Rectal smooth muscle tissue (tissue), 1 donor: ENCODE data around the gene KHDRBS2.

Experiments used
- H3K27ac ChIP-seq: one replicate; pipeline ENCODE4 v1.7.0; 2013; ENCODE audit warnings: low read depth, low read length, inconsistent platforms
- H3K27me3 ChIP-seq: one replicate; pipeline ENCODE4 v1.7.0; 2013; ENCODE audit warnings: low read length; ENCODE audit not compliant: control insufficient read depth, insufficient read depth
- H3K36me3 ChIP-seq: one replicate; pipeline ENCODE4 v1.7.0; 2013; ENCODE audit warnings: low read length; ENCODE audit not compliant: control insufficient read depth, insufficient read depth
- H3K4me1 ChIP-seq: one replicate; pipeline ENCODE4 v1.7.0; 2013; ENCODE audit warnings: low read length; ENCODE audit not compliant: control insufficient read depth, insufficient read depth
- H3K4me3 ChIP-seq: one replicate; pipeline ENCODE4 v1.7.0; 2013; ENCODE audit warnings: low read length
- H3K9ac ChIP-seq: one replicate; pipeline ENCODE4 v1.7.0; 2013; ENCODE audit warnings: low read length

Gene KHDRBS2

GRCh38 chr6:61959196-61959595, 326.8 kb downstream of the KHDRBS2 start:
- Histone ChIP-seq H3K4me3 (no peak overlapping the region), H3K9ac (no peak overlapping the region), H3K27ac (no peak overlapping the region), H3K36me3 (no peaks in the 10 kb centered on the region), H3K4me1 (no peaks in the 10 kb centered on the region), H3K27me3 (no peaks in the 10 kb centered on the region)

DNA sequence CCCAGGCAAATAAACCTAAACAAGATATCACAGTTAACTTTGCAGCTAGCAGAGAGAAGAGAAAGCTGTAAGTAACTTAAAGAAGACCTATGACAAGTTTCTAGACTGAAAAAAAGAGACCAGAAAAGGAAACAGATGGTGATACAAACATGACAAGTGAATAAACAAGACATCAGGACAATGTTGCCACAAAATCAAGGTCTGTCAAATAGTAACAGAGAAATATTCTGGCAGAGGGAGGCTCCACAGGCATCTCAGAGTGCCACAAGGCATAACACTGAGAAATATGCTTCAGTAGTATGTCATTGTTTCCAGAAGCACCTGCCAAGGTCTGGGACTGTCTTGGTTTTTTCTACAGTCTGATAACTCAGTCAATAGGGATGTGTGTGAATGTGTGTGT, 332.2 kb downstream of the KHDRBS2 start:
- Histone ChIP-seq H3K27ac (no peak overlapping the region), H3K4me3 (no peak overlapping the region), H3K36me3 (no peaks in the 10 kb centered on the region), H3K27me3 (no peaks in the 10 kb centered on the region), H3K9ac (no peak overlapping the region), H3K4me1 (no peaks in the 10 kb centered on the region)

- Histone ChIP-seq H3K4me1 (no peaks in the 10 kb centered on the region), H3K36me3 (no peaks in the 10 kb centered on the region), H3K27me3 (no peaks in the 10 kb centered on the region), H3K27ac (no peak overlapping the region), H3K9ac (no peak overlapping the region), H3K4me3 (no peak overlapping the region)
These were observed 334.4 kb downstream of the KHDRBS2 start for GRCh38 chr6:61951586-61951985.

- no peaks in the 10 kb centered on the region for H3K4me1 ChIP-seq
- no peaks in the 10 kb centered on the region for H3K27me3 ChIP-seq
- H3K4me3 ChIP-seq: no peak overlapping the region
- H3K36me3 ChIP-seq: no peaks in the 10 kb centered on the region
- no peak overlapping the region for H3K9ac ChIP-seq
- H3K27ac ChIP-seq: no peak overlapping the region
These were observed 335.2 kb downstream of the KHDRBS2 start for GRCh38 chr6:61950811-61951210.

DNA sequence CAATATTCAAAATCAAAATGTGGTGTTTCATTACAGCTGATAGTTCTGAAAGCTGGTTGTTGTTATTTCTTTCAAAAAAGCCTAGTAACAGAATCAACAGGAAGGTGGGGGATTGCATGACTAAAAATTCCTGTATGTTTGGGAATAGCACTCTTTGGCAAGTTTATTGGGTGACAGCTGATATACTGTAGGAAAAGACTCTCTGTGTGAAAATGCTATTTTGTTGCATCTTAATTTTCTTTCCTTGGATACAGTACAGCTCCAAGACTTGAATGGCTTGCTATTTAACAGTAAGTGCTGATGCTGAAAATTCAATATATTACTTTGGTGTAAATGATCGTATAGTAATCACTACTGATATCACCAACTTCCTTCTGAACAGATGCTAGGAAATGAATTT, 336.1 kb downstream of the KHDRBS2 start:
- Histone ChIP-seq H3K27ac (no peak overlapping the region), H3K36me3 (no peaks in the 10 kb centered on the region), H3K4me3 (no peak overlapping the region), H3K9ac (no peak overlapping the region), H3K4me1 (no peaks in the 10 kb centered on the region), H3K27me3 (no peaks in the 10 kb centered on the region)

DNA sequence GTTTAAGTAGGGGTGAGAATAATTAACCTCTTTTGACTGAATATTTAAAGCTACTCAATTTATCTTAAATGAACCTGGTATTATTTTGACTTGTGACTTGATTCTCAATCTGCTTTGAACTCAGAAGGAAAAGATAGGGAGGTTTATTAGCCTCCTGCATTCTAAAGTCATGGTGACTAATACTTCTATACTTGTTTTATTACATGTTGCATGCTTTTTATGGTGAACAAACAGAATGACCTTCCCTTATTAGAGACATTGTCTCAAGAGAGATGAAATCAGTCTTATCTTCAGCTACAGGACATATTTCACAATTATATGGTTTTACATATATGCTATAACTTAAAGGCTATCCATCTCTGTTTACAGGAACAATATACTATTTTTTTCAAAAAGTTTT, 336.9 kb downstream of the KHDRBS2 start:
- H3K4me1 ChIP-seq: no peaks in the 10 kb centered on the region
- H3K27me3 ChIP-seq: no peaks in the 10 kb centered on the region
- H3K27ac ChIP-seq: no peak overlapping the region
- no peak overlapping the region for H3K9ac ChIP-seq
- no peaks in the 10 kb centered on the region for H3K36me3 ChIP-seq
- H3K4me3 ChIP-seq: no peak overlapping the region

- no peak overlapping the region for H3K27ac ChIP-seq
- no peaks in the 10 kb centered on the region for H3K4me1 ChIP-seq
- H3K4me3 ChIP-seq: no peak overlapping the region
- H3K36me3 ChIP-seq: no peaks in the 10 kb centered on the region
- H3K27me3 ChIP-seq: no peaks in the 10 kb centered on the region
- no peak overlapping the region for H3K9ac ChIP-seq
These were observed 338.6 kb downstream of the KHDRBS2 start for GRCh38 chr6:61947311-61947947.

- Histone ChIP-seq H3K9ac (no peak overlapping the region), H3K4me1 (no peaks in the 10 kb centered on the region), H3K27ac (no peak overlapping the region), H3K36me3 (no peaks in the 10 kb centered on the region), H3K27me3 (no peaks in the 10 kb centered on the region), H3K4me3 (no peak overlapping the region)
These were observed 345.1 kb downstream of the KHDRBS2 start for GRCh38 chr6:61940919-61941318.

DNA sequence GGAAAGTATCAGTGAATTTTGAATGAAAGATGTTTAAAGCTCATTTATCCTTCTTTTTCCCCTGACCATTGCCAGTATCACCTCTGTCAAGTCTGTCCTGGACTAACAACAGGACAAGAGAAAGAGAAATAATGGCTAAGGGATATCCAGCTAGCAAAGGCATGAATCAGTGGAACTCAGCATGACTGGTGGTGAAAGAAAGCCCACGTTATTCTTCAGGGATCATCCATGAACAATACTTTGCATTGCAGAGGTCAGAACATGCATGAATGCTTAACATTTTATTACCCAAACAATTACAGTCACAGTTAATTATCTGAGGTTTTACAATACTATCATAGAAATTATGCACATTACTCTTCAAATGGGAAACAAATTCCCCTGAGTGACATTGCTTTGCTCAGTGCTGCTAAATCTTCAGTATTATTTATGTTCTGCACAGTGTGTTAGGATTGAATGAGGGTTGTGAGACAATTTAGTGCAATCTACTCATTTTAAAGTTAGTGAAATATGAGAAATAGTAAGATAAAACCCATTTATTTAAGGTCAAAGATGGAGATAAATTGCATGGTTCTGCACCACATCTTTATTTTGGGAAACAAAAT, 350.7 kb downstream of the KHDRBS2 start:
- H3K36me3 ChIP-seq: no peaks in the 10 kb centered on the region
- no peaks in the 10 kb centered on the region for H3K27me3 ChIP-seq

DNA sequence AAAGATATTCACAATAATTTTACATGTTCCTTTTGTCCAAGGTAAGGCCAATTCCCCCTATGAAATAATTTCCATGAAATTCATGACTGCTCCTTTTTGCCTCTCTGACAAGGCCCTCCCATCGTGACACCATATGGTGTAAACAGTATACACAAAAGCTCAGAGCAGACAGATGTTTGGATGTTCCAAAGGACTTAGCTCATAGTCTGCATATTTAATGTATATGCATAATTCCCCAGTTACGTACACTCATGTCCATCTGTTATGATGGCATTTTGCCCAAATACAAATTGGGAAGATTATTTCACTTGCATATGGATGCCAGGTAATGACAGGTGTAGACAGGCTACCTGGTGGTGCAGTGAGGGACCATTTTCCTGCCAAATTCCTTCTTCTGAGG, 376.5 kb downstream of the KHDRBS2 start:
- H3K9ac ChIP-seq: no peak overlapping the region
- no peak overlapping the region for H3K4me3 ChIP-seq
- no peaks in the 10 kb centered on the region for H3K27me3 ChIP-seq
- no peaks in the 10 kb centered on the region for H3K36me3 ChIP-seq
- no peak overlapping the region for H3K27ac ChIP-seq
- H3K4me1 ChIP-seq: no peaks in the 10 kb centered on the region

More for the DNA sequence above, 350.7 kb downstream of the KHDRBS2 start:
- Histone ChIP-seq H3K27ac (no peak overlapping the region), H3K9ac (no peak overlapping the region), H3K4me3 (no peak overlapping the region), H3K4me1 (no peaks in the 10 kb centered on the region)

DNA sequence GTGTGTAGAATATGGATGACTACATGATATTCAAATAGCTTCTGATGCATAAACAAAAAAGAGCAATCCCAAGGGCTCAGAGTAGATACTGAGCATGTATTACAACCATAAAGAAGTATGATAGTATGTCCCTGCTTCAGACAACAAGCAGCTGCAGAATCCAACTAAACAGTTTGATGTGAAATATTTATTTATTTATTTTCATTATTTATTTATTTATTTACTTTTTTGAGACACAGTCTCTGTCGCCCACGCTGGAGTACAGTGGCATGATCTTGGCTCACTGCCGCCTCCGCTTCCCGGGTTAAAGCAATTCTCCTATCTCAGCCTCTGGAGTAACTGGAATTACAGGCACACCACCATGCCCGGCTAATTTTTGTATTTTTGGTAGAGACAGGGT, 384.3 kb downstream of the KHDRBS2 start:
- no peak overlapping the region for H3K4me3 ChIP-seq
- no peak overlapping the region for H3K27ac ChIP-seq
- H3K27me3 ChIP-seq: no peaks in the 10 kb centered on the region
- H3K4me1 ChIP-seq: no peaks in the 10 kb centered on the region
- H3K36me3 ChIP-seq: no peaks in the 10 kb centered on the region
- no peak overlapping the region for H3K9ac ChIP-seq

DNA sequence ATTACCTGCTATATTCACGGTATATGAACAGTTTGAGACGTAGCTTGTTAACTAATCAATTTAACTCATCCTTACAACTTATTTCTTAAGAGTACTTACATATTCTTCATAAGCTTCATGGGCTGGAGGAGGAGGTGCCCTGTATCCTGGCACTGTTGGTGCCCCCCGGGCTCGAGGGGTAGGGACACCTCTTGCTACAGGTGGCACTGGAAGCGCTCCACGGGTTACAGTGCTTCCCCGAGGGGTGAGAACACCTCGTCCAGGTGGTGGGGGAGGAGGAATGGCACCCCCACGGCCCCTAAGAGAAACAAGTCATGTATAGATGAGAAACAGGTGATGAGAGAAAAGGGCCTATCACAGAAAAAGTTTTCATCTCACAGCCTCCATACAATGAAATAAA, 391.5 kb downstream of the KHDRBS2 start:
- Histone ChIP-seq H3K36me3 (no peaks in the 10 kb centered on the region), H3K4me3 (no peak overlapping the region), H3K4me1 (no peaks in the 10 kb centered on the region), H3K27me3 (no peaks in the 10 kb centered on the region), H3K27ac (no peak overlapping the region), H3K9ac (no peak overlapping the region)

- Histone ChIP-seq H3K9ac (no peak overlapping the region), H3K27me3 (no peaks in the 10 kb centered on the region), H3K27ac (no peak overlapping the region), H3K36me3 (no peaks in the 10 kb centered on the region), H3K4me3 (no peak overlapping the region), H3K4me1 (no peaks in the 10 kb centered on the region)
These were observed 398.6 kb downstream of the KHDRBS2 start for GRCh38 chr6:61887423-61887822.
